ENCODE measurements around the gene EEFSEC. TPM values are rescaled to one million over a fixed set of nuclear protein-coding genes. Genes with fewer than 3 reads are reported as not detected.

EEFSEC gene
- total and polyA plus RNA-seq, 7 experiments from 2014 or later: 17.3 to 31.4 (median 18.3) TPM

- no peak overlapping the region for H3K4me3 Mint-ChIP-seq
- peak overlapping the region in 2 of 9 donors; percentile 29 to 41 for H3K27ac Mint-ChIP-seq
- no peak for ATAC-seq
- no peaks in the 10 kb centered on the region for H3K27me3 Mint-ChIP-seq
- CTCF ChIA-PET: interaction anchor here (0.5 to 0.7 kb wide), 2 partner anchors 9 to 15 kb away, joined by 3 read pairs; no protein-coding TSS in a partner anchor
- POLR2A ChIA-PET: interaction anchor here (0.7 to 1.5 kb wide), 4 partner anchors 8 to 80 kb away, joined by 3 to 4 read pairs (median 3); no protein-coding TSS in a partner anchor
- peaks cover 0 to 9% (median 0%) of the 10 kb centered on the region in 5 donors for H3K36me3 Mint-ChIP-seq
- no peaks in the 10 kb centered on the region for H3K4me1 ChIP-seq (ENCODE audit: control insufficient read depth in 2 of 2, insufficient read depth in 2 of 2, low read length in 2 of 2)
- DNase-seq: no peak
- intact Hi-C loops (cut with micrococcal nuclease): no loop called here
- no peaks in the 10 kb centered on the region for H3K9me3 ChIP-seq (ENCODE audit: control insufficient read depth in 2 of 3, low read length in 3 of 3)
- no peak overlapping the region for H3K4me3 ChIP-seq (ENCODE audit: low read length)
- H3K9me3 Mint-ChIP-seq: no peaks in the 10 kb centered on the region
- no peaks in the 10 kb centered on the region for H3K27me3 ChIP-seq (ENCODE audit: control insufficient read depth in 2 of 2, insufficient read depth in 2 of 2, low read length in 2 of 2)
- no peaks in the 10 kb centered on the region for H3K36me3 ChIP-seq (ENCODE audit: control insufficient read depth in 2 of 3, insufficient read depth in 3 of 3, low read length in 3 of 3)
- H3K4me1 Mint-ChIP-seq: peaks cover 0 to 57% (median 19%) of the 10 kb centered on the region in 7 donors
- H3K27ac ChIP-seq (ENCODE audit: low read depth, low read length): no peak overlapping the region
These were observed 79.3 kb downstream of the EEFSEC start for GRCh38 chr3:128232376-128233178.

- peaks cover 0 to 67% (median 33%) of the 10 kb centered on the region in 7 donors for H3K4me1 Mint-ChIP-seq
- no peaks in the 10 kb centered on the region for H3K9me3 Mint-ChIP-seq
- intact Hi-C loops (cut with micrococcal nuclease): no loop called here
- peaks cover 0 to 5% (median 0%) of the 10 kb centered on the region in 5 donors for H3K36me3 Mint-ChIP-seq
- Histone ChIP-seq H3K4me3 (ENCODE audit: low read length) (no peak overlapping the region), H3K4me1 (ENCODE audit: control insufficient read depth in 2 of 2, insufficient read depth in 2 of 2, low read length in 2 of 2) (no peaks in the 10 kb centered on the region), H3K9me3 (ENCODE audit: control insufficient read depth in 2 of 3, low read length in 3 of 3) (no peaks in the 10 kb centered on the region), H3K27ac (ENCODE audit: low read depth, low read length) (no peak overlapping the region), H3K36me3 (ENCODE audit: control insufficient read depth in 2 of 3, insufficient read depth in 3 of 3, low read length in 3 of 3) (no peaks in the 10 kb centered on the region), H3K27me3 (ENCODE audit: control insufficient read depth in 2 of 2, insufficient read depth in 2 of 2, low read length in 2 of 2) (no peaks in the 10 kb centered on the region)
- ChIA-PET CTCF (interaction anchor here (0.6 to 1.2 kb wide), 2 partner anchors 9 to 14 kb away, joined by 3 to 4 read pairs; no protein-coding TSS in a partner anchor), POLR2A (no interaction called here)
- H3K27ac Mint-ChIP-seq: peak overlapping the region in 1 of 9 donors; percentile 31
- H3K27me3 Mint-ChIP-seq: no peaks in the 10 kb centered on the region
- ATAC-seq (no peak), DNase-seq (no peak)
- no peak overlapping the region for H3K4me3 Mint-ChIP-seq
These were observed 82.1 kb downstream of the EEFSEC start for GRCh38 chr3:128235207-128235926.

- H3K27me3 Mint-ChIP-seq: no peaks in the 10 kb centered on the region
- H3K4me3 Mint-ChIP-seq: peak overlapping the region in 1 of 10 donors; percentile 60
- DNase-seq (no peak), ATAC-seq (no peak)
- no peaks in the 10 kb centered on the region for H3K4me1 ChIP-seq (ENCODE audit: control insufficient read depth in 2 of 2, insufficient read depth in 2 of 2, low read length in 2 of 2)
- peaks cover 0 to 5% (median 0%) of the 10 kb centered on the region in 5 donors for H3K36me3 Mint-ChIP-seq
- no peaks in the 10 kb centered on the region for H3K9me3 ChIP-seq (ENCODE audit: control insufficient read depth in 2 of 3, low read length in 3 of 3)
- ChIA-PET POLR2A (no interaction called here), CTCF (interaction anchor here (0.5 kb wide), 1 partner anchor 35 kb away, joined by 3 read pairs; no protein-coding TSS in a partner anchor)
- H3K36me3 ChIP-seq (ENCODE audit: control insufficient read depth in 2 of 3, insufficient read depth in 3 of 3, low read length in 3 of 3): no peaks in the 10 kb centered on the region
- intact Hi-C loops (cut with micrococcal nuclease): no loop called here
- no peak overlapping the region for H3K27ac ChIP-seq (ENCODE audit: low read depth, low read length)
- H3K4me3 ChIP-seq (ENCODE audit: low read length): no peak overlapping the region
- H3K27me3 ChIP-seq (ENCODE audit: control insufficient read depth in 2 of 2, insufficient read depth in 2 of 2, low read length in 2 of 2): no peaks in the 10 kb centered on the region
- peak overlapping the region in 3 of 9 donors; percentile 24 to 75 (median 48) for H3K27ac Mint-ChIP-seq
- H3K9me3 Mint-ChIP-seq: no peaks in the 10 kb centered on the region
- H3K4me1 Mint-ChIP-seq: peaks cover 0 to 74% (median 42%) of the 10 kb centered on the region in 7 donors
These were observed 83.4 kb downstream of the EEFSEC start for GRCh38 chr3:128236657-128237056.

- ChIA-PET POLR2A (interaction anchor here (0.5 kb wide), 1 partner anchor 1473 kb away, joined by 3 read pairs; no protein-coding TSS in a partner anchor), CTCF (no interaction called here)
- Mint-ChIP-seq H3K4me3 (no peak overlapping the region), H3K4me1 (peaks cover 0 to 75% (median 45%) of the 10 kb centered on the region in 7 donors), H3K9me3 (no peaks in the 10 kb centered on the region), H3K27ac (peak overlapping the region in 6 of 9 donors; percentile 1 to 86 (median 15)), H3K36me3 (peaks cover 0 to 5% (median 0%) of the 10 kb centered on the region in 5 donors), H3K27me3 (no peaks in the 10 kb centered on the region)
- no peaks in the 10 kb centered on the region for H3K27me3 ChIP-seq (ENCODE audit: control insufficient read depth in 2 of 2, insufficient read depth in 2 of 2, low read length in 2 of 2)
- H3K4me3 ChIP-seq (ENCODE audit: low read length): no peak overlapping the region
- H3K4me1 ChIP-seq (ENCODE audit: control insufficient read depth in 2 of 2, insufficient read depth in 2 of 2, low read length in 2 of 2): no peaks in the 10 kb centered on the region
- H3K9me3 ChIP-seq (ENCODE audit: control insufficient read depth in 2 of 3, low read length in 3 of 3): no peaks in the 10 kb centered on the region
- no peak for ATAC-seq
- no peak for DNase-seq
- H3K27ac ChIP-seq (ENCODE audit: low read depth, low read length): no peak overlapping the region
- intact Hi-C loops (cut with micrococcal nuclease): no loop called here
- no peaks in the 10 kb centered on the region for H3K36me3 ChIP-seq (ENCODE audit: control insufficient read depth in 2 of 3, insufficient read depth in 3 of 3, low read length in 3 of 3)
These were observed 84.3 kb downstream of the EEFSEC start for GRCh38 chr3:128237348-128238183.

GRCh38 chr3:128238184-128238489 is 84.9 kb downstream of the EEFSEC start:
- intact Hi-C loops (cut with micrococcal nuclease): no loop called here
- H3K27ac Mint-ChIP-seq: peak overlapping the region in 5 of 9 donors; percentile 1 to 86 (median 38)
- DNase-seq (no peak), ATAC-seq (no peak)
- POLR2A ChIA-PET: interaction anchor here (0.5 kb wide), 1 partner anchor 1472 kb away, joined by 3 read pairs; no protein-coding TSS in a partner anchor
- no peaks in the 10 kb centered on the region for H3K9me3 ChIP-seq (ENCODE audit: control insufficient read depth in 2 of 3, low read length in 3 of 3)
- H3K36me3 ChIP-seq (ENCODE audit: control insufficient read depth in 2 of 3, insufficient read depth in 3 of 3, low read length in 3 of 3): no peaks in the 10 kb centered on the region
- no peaks in the 10 kb centered on the region for H3K27me3 ChIP-seq (ENCODE audit: control insufficient read depth in 2 of 2, insufficient read depth in 2 of 2, low read length in 2 of 2)
- peaks cover 0 to 5% (median 0%) of the 10 kb centered on the region in 5 donors for H3K36me3 Mint-ChIP-seq
- H3K27ac ChIP-seq (ENCODE audit: low read depth, low read length): no peak overlapping the region
- peaks cover 5 to 78% (median 51%) of the 10 kb centered on the region in 7 donors for H3K4me1 Mint-ChIP-seq
- H3K27me3 Mint-ChIP-seq: no peaks in the 10 kb centered on the region
- no peak overlapping the region for H3K4me3 ChIP-seq (ENCODE audit: low read length)
- no peaks in the 10 kb centered on the region for H3K9me3 Mint-ChIP-seq
- H3K4me3 Mint-ChIP-seq: no peak overlapping the region
- CTCF ChIA-PET: no interaction called here
- peaks cover 0 to 5% of the 10 kb centered on the region in 2 donors for H3K4me1 ChIP-seq (ENCODE audit: control insufficient read depth in 2 of 2, insufficient read depth in 2 of 2, low read length in 2 of 2)

GRCh38 chr3:128239304-128239703 is 86.0 kb downstream of the EEFSEC start:
- H3K36me3 Mint-ChIP-seq: peaks cover 0 to 5% (median 0%) of the 10 kb centered on the region in 5 donors
- H3K36me3 ChIP-seq (ENCODE audit: control insufficient read depth in 2 of 3, insufficient read depth in 3 of 3, low read length in 3 of 3): no peaks in the 10 kb centered on the region
- H3K4me3 ChIP-seq (ENCODE audit: low read length): no peak overlapping the region
- H3K27me3 ChIP-seq (ENCODE audit: control insufficient read depth in 2 of 2, insufficient read depth in 2 of 2, low read length in 2 of 2): no peaks in the 10 kb centered on the region
- no peaks in the 10 kb centered on the region for H3K9me3 ChIP-seq (ENCODE audit: control insufficient read depth in 2 of 3, low read length in 3 of 3)
- ATAC-seq (no peak), DNase-seq (no peak)
- POLR2A ChIA-PET: interaction anchor here (0.6 kb wide), 2 partner anchors 10 to 42 kb away, joined by 3 read pairs; no protein-coding TSS in a partner anchor
- peaks cover 11 to 76% (median 56%) of the 10 kb centered on the region in 7 donors for H3K4me1 Mint-ChIP-seq
- no peaks in the 10 kb centered on the region for H3K9me3 Mint-ChIP-seq
- intact Hi-C loops (cut with micrococcal nuclease): loop anchor here in 1 of 2 donors (1.0 kb wide), 1 partner anchor 19 kb away; no protein-coding TSS in a partner anchor
- H3K27me3 Mint-ChIP-seq: no peaks in the 10 kb centered on the region
- H3K4me3 Mint-ChIP-seq: no peak overlapping the region
- no peak overlapping the region for H3K27ac ChIP-seq (ENCODE audit: low read depth, low read length)
- CTCF ChIA-PET: no interaction called here
- peak overlapping the region in 6 of 9 donors; percentile 15 to 75 (median 53) for H3K27ac Mint-ChIP-seq
- H3K4me1 ChIP-seq (ENCODE audit: control insufficient read depth in 2 of 2, insufficient read depth in 2 of 2, low read length in 2 of 2): peaks cover 0 to 11% of the 10 kb centered on the region in 2 donors
